ENCODE data around the gene DENND2A. TPM values are rescaled to one million over a fixed set of nuclear protein-coding genes. Genes with fewer than 3 reads are reported as not detected.
"Not testable (repeated sequence)": the region's sequence is repeated elsewhere in the genome, so short reads cannot be mapped to it uniquely, and the experiment has no call there.

The DENND2A gene
- total RNA-seq, 1 donor from 2014 or later, result 10.8 TPM

GRCh38 chr7:140679186-140679585 is 38.6 kb upstream of the DENND2A start:
- intact Hi-C loops (cut with micrococcal nuclease), result no loop called here
- Histone ChIP-seq H3K27ac (replicated peaks) (no peak overlapping the region), H3K27me3 (ENCODE audit: low read depth) (no peaks in the 10 kb centered on the region), H3K4me3 (no peak overlapping the region), H3K36me3 (peaks cover 30% of the 10 kb centered on the region), H3K9me3 (replicated peaks) (no peaks in the 10 kb centered on the region), H3K4me1 (peaks cover 18% of the 10 kb centered on the region)
- no peak for DNase-seq
- TF ChIP-seq, protein P1, sequence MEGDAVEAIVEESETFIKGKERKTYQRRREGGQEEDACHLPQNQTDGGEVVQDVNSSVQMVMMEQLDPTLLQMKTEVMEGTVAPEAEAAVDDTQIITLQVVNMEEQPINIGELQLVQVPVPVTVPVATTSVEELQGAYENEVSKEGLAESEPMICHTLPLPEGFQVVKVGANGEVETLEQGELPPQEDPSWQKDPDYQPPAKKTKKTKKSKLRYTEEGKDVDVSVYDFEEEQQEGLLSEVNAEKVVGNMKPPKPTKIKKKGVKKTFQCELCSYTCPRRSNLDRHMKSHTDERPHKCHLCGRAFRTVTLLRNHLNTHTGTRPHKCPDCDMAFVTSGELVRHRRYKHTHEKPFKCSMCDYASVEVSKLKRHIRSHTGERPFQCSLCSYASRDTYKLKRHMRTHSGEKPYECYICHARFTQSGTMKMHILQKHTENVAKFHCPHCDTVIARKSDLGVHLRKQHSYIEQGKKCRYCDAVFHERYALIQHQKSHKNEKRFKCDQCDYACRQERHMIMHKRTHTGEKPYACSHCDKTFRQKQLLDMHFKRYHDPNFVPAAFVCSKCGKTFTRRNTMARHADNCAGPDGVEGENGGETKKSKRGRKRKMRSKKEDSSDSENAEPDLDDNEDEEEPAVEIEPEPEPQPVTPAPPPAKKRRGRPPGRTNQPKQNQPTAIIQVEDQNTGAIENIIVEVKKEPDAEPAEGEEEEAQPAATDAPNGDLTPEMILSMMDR (IDR thresholded peaks at IDR 0.05; ENCODE audit: borderline replicate concordance), result no peak

GRCh38 chr7:140678816-140679130 is 38.2 kb upstream of the DENND2A start:
- DNase-seq, result no peak
- no peaks in the 10 kb centered on the region for H3K27me3 ChIP-seq (ENCODE audit: low read depth)
- no peak overlapping the region for H3K4me3 ChIP-seq
- intact Hi-C loops (cut with micrococcal nuclease), result no loop called here
- TF ChIP-seq, protein P1 (IDR thresholded peaks at IDR 0.05; ENCODE audit: borderline replicate concordance), result no peak
- H3K27ac ChIP-seq (replicated peaks), result no peak overlapping the region
- H3K36me3 ChIP-seq, result peaks cover 30% of the 10 kb centered on the region
- H3K9me3 ChIP-seq (replicated peaks), result no peaks in the 10 kb centered on the region
- H3K4me1 ChIP-seq, result peaks cover 22% of the 10 kb centered on the region

- Histone ChIP-seq H3K27me3 (ENCODE audit: low read depth) (no peaks in the 10 kb centered on the region), H3K27ac (replicated peaks) (no peak overlapping the region), H3K4me1 (peaks cover 27% of the 10 kb centered on the region), H3K9me3 (replicated peaks) (no peaks in the 10 kb centered on the region), H3K4me3 (no peak overlapping the region), H3K36me3 (peaks cover 30% of the 10 kb centered on the region)
- TF ChIP-seq, protein P1 (IDR thresholded peaks at IDR 0.05; ENCODE audit: borderline replicate concordance), result no peak
- DNase-seq, result no peak
- intact Hi-C loops (cut with micrococcal nuclease), result no loop called here
Measured at GRCh38 chr7:140678081-140678815, 37.6 kb upstream of the DENND2A start.

GRCh38 chr7:140677496-140677895 is 36.9 kb upstream of the DENND2A start:
- intact Hi-C loops (cut with micrococcal nuclease), result no loop called here
- H3K27me3 ChIP-seq (ENCODE audit: low read depth), result no peaks in the 10 kb centered on the region
- no peak overlapping the region for H3K27ac ChIP-seq (replicated peaks)
- no peaks in the 10 kb centered on the region for H3K9me3 ChIP-seq (replicated peaks)
- H3K4me1 ChIP-seq, result peaks cover 34% of the 10 kb centered on the region
- H3K36me3 ChIP-seq, result peaks cover 30% of the 10 kb centered on the region
- no peak overlapping the region for H3K4me3 ChIP-seq
- DNase-seq, result no peak
- TF ChIP-seq, protein P1 (IDR thresholded peaks at IDR 0.05; ENCODE audit: borderline replicate concordance), result no peak

- H3K4me3 ChIP-seq; H3K27ac ChIP-seq (replicated peaks); DNase-seq; intact Hi-C loops (cut with micrococcal nuclease); H3K9me3 ChIP-seq (replicated peaks); H3K27me3 ChIP-seq (ENCODE audit: low read depth): not testable (repeated sequence)
- peaks cover 28% of the 10 kb centered on the region for H3K36me3 ChIP-seq
- H3K4me1 ChIP-seq, result peaks cover 38% of the 10 kb centered on the region
Measured at GRCh38 chr7:140676956-140677355, 36.3 kb upstream of the DENND2A start.

- H3K4me1 ChIP-seq, result peaks cover 38% of the 10 kb centered on the region
- H3K4me3 ChIP-seq, result no peak overlapping the region
- no peak overlapping the region for H3K27ac ChIP-seq (replicated peaks)
- peaks cover 21% of the 10 kb centered on the region for H3K36me3 ChIP-seq
- TF ChIP-seq, protein P1 (IDR thresholded peaks at IDR 0.05; ENCODE audit: borderline replicate concordance), result no peak
- H3K27me3 ChIP-seq (ENCODE audit: low read depth), result no peaks in the 10 kb centered on the region
- intact Hi-C loops (cut with micrococcal nuclease), result no loop called here
- no peaks in the 10 kb centered on the region for H3K9me3 ChIP-seq (replicated peaks)
- DNase-seq, result no peak
Measured at GRCh38 chr7:140676306-140676705, 35.7 kb upstream of the DENND2A start.

Data from left ventricle myocardium inferior (tissue), 1 donor.